Ovary (tissue), 9 donors: ENCODE results near the gene EDNRA. TPM values are rescaled to one million over a fixed set of nuclear protein-coding genes. Genes with fewer than 3 reads are reported as not detected.

ENCODE experiments used
- DNase-seq, 5 donors: peaks; one replicate each; pipeline ENCODE4 v3.0.0-alpha.2; 2019 to 2020
- H3K27ac ChIP-seq, 2 donors: fragments of 200-600 bp; one replicate each; pipeline versions ENCODE4 v1.5.1 to v1.8.0; 2019 to 2022
- H3K27me3 ChIP-seq: fragments of 200-600 bp; one replicate; pipeline ENCODE4 v1.8.0; 2022
- H3K36me3 ChIP-seq: fragments of 200-600 bp; sonication (generic); one replicate; pipeline ENCODE4 v1.5.1; 2019
- H3K4me1 ChIP-seq: one replicate; pipeline ENCODE4 v1.8.1; 2013; ENCODE audit warnings: mild to moderate bottlenecking, moderate library complexity; ENCODE audit not compliant: insufficient read depth
- H3K4me3 ChIP-seq: fragments of 200-600 bp; sonication (generic); one replicate; pipeline ENCODE4 v1.5.1; 2017
- H3K9me3 ChIP-seq, 2 donors: fragments of 200-600 bp in 1 of 2; sonication (generic) in 1 of 2; one replicate each; pipeline versions ENCODE4 v1.5.1 to v1.8.1; 2013 to 2019; ENCODE audit warnings: mild to moderate bottlenecking in 1 of 2, moderate library complexity in 1 of 2
- EP300 ChIP-seq: sonication (generic); formaldehyde crosslinking; IDR thresholded peaks from one replicate; pipeline ENCODE4 v1.6.1; 2017; ENCODE audit warnings: antibody characterized with exemption
- POLR2A ChIP-seq: fragments of 450-650 bp; IDR thresholded peaks from one replicate; pipeline ENCODE4 v1.6.1; 2017; ENCODE audit warnings: antibody characterized with exemption, mild to moderate bottlenecking, moderate library complexity
- WGBS, 3 donors: extraction: QIAGEN DNeasy Blood & Tissue Kit in 1 of 3; methylation state at CpG; one replicate each; pipeline versions ENCODE4 v1.1.5 to v1.1.7; 2013 to 2017; 5-methylcytosine and 5-hydroxymethylcytosine counted together
- intact Hi-C, 4 donors: fragments of 100-400 bp; cut with DNase I; formaldehyde crosslinking; loops; one replicate each; pipeline versions ENCODE4 v1.11.0 to v1.15.1; 2022 to 2023
- polyA plus RNA-seq, 2 donors: library from polyadenylated mRNA; stranded (reverse); fragments of 200-250 nt in 1 of 2; fragments of 350-450 nt in 1 of 2; fragmentation: Illumina TruSeq in 1 of 2; extraction: RNeasy Lipid Tissue Mini Kit (QIAGEN cat#74804) in 1 of 2; gene quantifications; one replicate each; pipeline ENCODE4 v1.2.3, GENCODE V29; 2013 to 2014
- total RNA-seq, 7 donors: library from RNA; depleted of rRNA in 2 of 7; stranded (reverse); fragments of >200 nt in 2 of 7; fragmentation: NEBNext Ultra II Directional in 3 of 7; extraction: Animal tissue kit (Norgen Biotek cat#: 25700) in 3 of 7; gene quantifications; one replicate each; pipeline versions ENCODE4 v1.1.0 to v1.2.4, GENCODE V29; 2016 to 2023
- TF ChIP-seq, protein P1 (sequence below), 3 donors: fragments of 450-650 bp in 2 of 3; fragments of 200-600 bp in 1 of 3; IDR thresholded peaks; one replicate each; pipeline versions ENCODE4 v1.5.1 to v1.8.0; 2016 to 2022; ENCODE audit warnings: antibody characterized with exemption in 3 of 3, mild to moderate bottlenecking in 1 of 3
- donor health status: DM: no; HTN: no; CAD: no; lungs with moderate emphysema.
- donor health status: DM: no; HTN: no; CAD: no.
- donor health status: Bipolar disorder and iron deficiency.
- donor health status: DM: yes; HTN: yes; CAD: no.
- donor health status: DM: no; HTN: no; CAD: no.
- donor health status: DM: yes; HTN: yes; CAD: no.

EDNRA gene
- total and polyA plus RNA-seq, 9 donors, result 28.4 to 110 (median 61.7) TPM

DNA sequence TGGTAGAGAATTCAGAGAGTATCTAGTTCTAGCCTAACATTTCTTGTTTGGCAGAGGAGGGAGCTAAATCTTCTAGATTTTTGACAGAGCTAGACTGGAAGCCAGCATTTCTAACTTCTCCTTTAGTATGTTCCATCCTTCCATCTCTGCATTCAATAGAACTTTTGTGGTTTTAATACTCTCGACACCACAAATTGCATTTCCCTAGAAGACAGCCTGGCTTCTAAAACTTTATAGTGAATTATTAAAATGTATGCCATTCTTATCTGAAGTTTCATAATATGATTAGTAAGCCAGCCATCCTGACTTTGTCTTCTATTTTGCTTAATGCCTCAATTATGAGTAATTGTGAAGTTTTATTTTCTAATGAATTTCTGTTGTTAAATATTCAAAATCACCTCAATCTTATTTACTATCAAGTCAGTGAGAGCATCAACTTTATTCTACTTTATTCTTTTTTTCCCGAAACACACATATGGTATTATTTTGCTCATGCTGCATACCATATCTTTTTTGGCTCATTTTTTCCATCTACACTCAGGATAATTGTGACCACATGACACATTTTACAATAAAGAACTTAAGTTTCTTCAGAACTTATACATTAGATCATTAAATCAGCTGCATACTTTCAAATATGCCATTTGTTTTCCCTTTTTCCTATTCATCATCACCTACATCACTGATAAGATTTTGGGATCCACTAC is 30.2 kb downstream of the EDNRA start:
- Histone ChIP-seq H3K9me3 (no peaks in the 10 kb centered on the region), H3K27me3 (no peaks in the 10 kb centered on the region), H3K27ac (no peak overlapping the region), H3K4me3 (no peak overlapping the region), H3K36me3 (no peaks in the 10 kb centered on the region), H3K4me1 (no peaks in the 10 kb centered on the region)
- intact Hi-C loops, result no loop called here
- WGBS, 3 donors, result 83 to 87% (median 84%) methylated on average over 2 of the region's 2 CpGs
- DNase-seq, result no peak
- TF ChIP-seq POLR2A (no peak), EP300 (no peak)
- TF ChIP-seq, protein P1, sequence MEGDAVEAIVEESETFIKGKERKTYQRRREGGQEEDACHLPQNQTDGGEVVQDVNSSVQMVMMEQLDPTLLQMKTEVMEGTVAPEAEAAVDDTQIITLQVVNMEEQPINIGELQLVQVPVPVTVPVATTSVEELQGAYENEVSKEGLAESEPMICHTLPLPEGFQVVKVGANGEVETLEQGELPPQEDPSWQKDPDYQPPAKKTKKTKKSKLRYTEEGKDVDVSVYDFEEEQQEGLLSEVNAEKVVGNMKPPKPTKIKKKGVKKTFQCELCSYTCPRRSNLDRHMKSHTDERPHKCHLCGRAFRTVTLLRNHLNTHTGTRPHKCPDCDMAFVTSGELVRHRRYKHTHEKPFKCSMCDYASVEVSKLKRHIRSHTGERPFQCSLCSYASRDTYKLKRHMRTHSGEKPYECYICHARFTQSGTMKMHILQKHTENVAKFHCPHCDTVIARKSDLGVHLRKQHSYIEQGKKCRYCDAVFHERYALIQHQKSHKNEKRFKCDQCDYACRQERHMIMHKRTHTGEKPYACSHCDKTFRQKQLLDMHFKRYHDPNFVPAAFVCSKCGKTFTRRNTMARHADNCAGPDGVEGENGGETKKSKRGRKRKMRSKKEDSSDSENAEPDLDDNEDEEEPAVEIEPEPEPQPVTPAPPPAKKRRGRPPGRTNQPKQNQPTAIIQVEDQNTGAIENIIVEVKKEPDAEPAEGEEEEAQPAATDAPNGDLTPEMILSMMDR (IDR thresholded peaks at IDR 0.05), result no peak

DNA sequence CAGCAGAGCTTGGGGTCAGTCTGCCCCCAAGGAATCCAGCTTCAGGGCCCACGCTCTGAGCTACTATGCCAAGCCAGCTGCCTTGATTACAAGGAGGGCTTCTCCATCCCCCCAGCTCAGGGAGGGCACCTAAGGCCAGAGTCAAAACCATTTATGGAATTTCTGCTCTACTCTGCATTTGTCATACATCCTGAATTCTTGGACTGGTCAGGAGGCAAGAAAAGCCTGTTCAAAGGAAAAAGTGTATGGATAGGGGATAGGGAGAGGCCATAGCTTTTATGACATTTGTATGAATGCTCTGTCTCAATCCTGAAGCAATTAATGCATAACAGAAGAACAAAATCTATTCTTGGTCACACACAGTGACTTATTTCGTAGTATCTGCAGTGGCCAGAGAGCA is 32.2 kb downstream of the EDNRA start:
- TF ChIP-seq, protein P1 (IDR thresholded peaks at IDR 0.05), result no peak
- TF ChIP-seq POLR2A (no peak), EP300 (no peak)
- Histone ChIP-seq H3K27me3 (no peaks in the 10 kb centered on the region), H3K4me1 (no peaks in the 10 kb centered on the region), H3K9me3 (no peaks in the 10 kb centered on the region), H3K27ac (no peak overlapping the region), H3K36me3 (no peaks in the 10 kb centered on the region), H3K4me3 (no peak overlapping the region)
- 76 to 81% (median 78%) methylated on average over 2 of the region's 2 CpGs for WGBS, 3 donors
- intact Hi-C loops, result loop anchor here in 1 of 4 donors (2.0 kb wide), 1 partner anchor 78 kb away; no protein-coding TSS in a partner anchor
- DNase-seq, result no peak

DNA sequence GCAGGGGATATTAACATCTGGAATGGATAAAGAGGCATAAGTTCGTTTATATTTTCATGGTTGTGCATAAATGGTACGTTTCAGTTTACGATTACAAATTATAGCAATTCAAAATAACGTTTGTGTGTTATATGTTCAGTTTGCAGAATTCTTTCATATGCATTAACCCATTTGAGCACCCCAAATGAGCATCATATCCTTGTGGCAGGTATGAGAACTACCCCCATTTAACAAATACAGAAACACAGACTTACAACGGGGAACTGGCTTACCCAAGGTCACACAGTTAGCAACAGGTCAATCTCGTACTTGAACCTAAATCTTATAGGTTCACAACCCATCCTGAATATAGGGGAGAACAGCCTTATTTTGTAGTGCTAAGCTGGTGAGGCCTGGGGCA is 33.1 kb downstream of the EDNRA start:
- intact Hi-C loops, result loop anchor here in 1 of 4 donors (2.0 kb wide), 1 partner anchor 77 kb away; no protein-coding TSS in a partner anchor
- no peaks in the 10 kb centered on the region for H3K4me1 ChIP-seq
- no peak for DNase-seq
- no peak overlapping the region for H3K27ac ChIP-seq
- 82 to 86% (median 85%) methylated on average over 6 of the region's 6 CpGs for WGBS, 3 donors
- H3K36me3 ChIP-seq, result no peaks in the 10 kb centered on the region
- H3K4me3 ChIP-seq, result no peak overlapping the region
- no peaks in the 10 kb centered on the region for H3K9me3 ChIP-seq
- TF ChIP-seq EP300, result no peak
- TF ChIP-seq POLR2A, result no peak
- TF ChIP-seq, protein P1 (IDR thresholded peaks at IDR 0.05), result no peak
- H3K27me3 ChIP-seq, result no peaks in the 10 kb centered on the region

DNA sequence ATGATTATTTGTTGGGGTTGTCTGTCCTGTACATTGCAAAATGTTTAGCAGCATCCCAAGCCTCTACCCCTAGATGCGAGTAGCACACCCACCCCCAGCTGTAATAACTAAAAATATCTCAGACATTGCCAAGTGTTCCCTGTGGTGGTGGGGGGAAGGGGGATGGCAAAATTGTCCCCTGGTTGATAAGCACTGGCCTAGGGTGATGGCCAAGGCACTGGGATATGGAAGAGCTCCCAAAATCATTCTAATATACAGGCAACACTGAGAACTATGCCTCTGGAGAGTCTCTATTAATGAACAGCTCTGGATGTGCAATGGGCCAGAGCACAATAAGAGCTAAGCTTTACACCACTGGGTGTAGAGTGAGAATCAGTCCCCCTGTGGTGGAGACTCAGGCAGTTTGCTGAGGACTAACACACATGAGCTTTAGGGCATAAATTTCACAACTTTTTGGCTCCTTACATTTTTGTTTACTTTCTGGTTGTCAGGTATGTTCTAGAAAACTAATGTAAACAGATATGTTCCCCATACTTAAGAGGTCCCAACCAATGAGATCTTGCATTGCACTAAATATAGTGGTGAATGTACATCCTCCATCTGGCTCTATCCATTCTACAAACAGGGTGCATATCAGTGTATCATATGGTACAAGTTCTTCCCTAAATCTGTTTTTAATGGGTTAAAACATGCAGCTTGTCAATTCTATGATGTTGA is 34.5 kb downstream of the EDNRA start:
- WGBS, 3 donors, result 81 to 91% (median 85%) methylated on average over 1 of the region's 1 CpG
- H3K27me3 ChIP-seq, result no peaks in the 10 kb centered on the region

More for the DNA sequence above, 34.5 kb downstream of the EDNRA start:
- no peaks in the 10 kb centered on the region for H3K4me1 ChIP-seq
- no peaks in the 10 kb centered on the region for H3K36me3 ChIP-seq
- no peak overlapping the region for H3K4me3 ChIP-seq
- intact Hi-C loops, result no loop called here
- no peak overlapping the region for H3K27ac ChIP-seq
- TF ChIP-seq POLR2A (no peak), EP300 (no peak)
- TF ChIP-seq, protein P1 (IDR thresholded peaks at IDR 0.05), result no peak
- no peaks in the 10 kb centered on the region for H3K9me3 ChIP-seq
- DNase-seq, result no peak
